Measurements from ENCODE around the gene ERAP2. TPM values are rescaled to one million over a fixed set of nuclear protein-coding genes. Genes with fewer than 3 reads are reported as not detected.
A peak's percentile ranks its signal among the peaks of the same experiment; 100 is the strongest.
"Not testable (repeated sequence)": the region's sequence is repeated elsewhere in the genome, so short reads cannot be mapped to it uniquely, and the experiment has no call there.

ERAP2 gene
- total and polyA plus RNA-seq, 11 donors, result 0.99 to 30.5 (median 7.0) TPM

DNA sequence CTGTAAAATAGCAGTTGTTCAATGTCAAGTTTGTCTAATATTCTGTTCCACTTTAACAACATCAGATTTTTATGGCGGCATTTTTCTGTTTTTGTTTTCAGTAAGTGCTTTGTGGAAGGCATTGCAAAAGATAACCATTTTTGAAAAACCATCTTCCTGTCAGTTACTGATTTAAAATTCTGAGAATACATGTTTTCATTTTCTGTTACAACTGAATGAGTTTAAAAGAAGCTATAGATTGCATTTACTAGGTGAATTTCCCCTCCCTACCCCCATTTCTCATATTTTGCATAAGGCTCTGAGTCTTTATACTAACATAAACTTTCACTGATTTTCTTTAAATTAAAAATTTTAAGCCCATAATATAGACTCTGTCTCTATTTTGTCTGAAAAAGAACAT, 4.6 kb upstream of the ERAP2 start:
- H3K27ac ChIP-seq, result no peak overlapping the region
- ATAC-seq, result no peak
- no peak for DNase-seq
- WGBS, 4 donors, result 86 to 97% (median 92%) methylated on average over 1 of the region's 1 CpG
- H3K27me3 ChIP-seq, result no peaks in the 10 kb centered on the region
- intact Hi-C loops (cut with DNase I), result loop anchor here in 4 of 10 donors (5.0 to 10.0 kb wide), 5 partner anchors 63 to 291 kb away; partner anchors contain the start of genes ERAP1 (in 1 of the 4), LIX1 (in 1 of the 4) and LNPEP (in 1 of the 4)
- H3K9me3 ChIP-seq, result no peaks in the 10 kb centered on the region
- TF ChIP-seq CTCF (IDR thresholded peaks at IDR 0.05) (no peak), POLR2A (IDR thresholded peaks at IDR 0.05) (no peak)
- no peaks in the 10 kb centered on the region for H3K36me3 ChIP-seq
- no peak overlapping the region for H3K4me3 ChIP-seq
- peaks cover 0 to 9% (median 4%) of the 10 kb centered on the region in 12 donors for H3K4me1 ChIP-seq

DNA sequence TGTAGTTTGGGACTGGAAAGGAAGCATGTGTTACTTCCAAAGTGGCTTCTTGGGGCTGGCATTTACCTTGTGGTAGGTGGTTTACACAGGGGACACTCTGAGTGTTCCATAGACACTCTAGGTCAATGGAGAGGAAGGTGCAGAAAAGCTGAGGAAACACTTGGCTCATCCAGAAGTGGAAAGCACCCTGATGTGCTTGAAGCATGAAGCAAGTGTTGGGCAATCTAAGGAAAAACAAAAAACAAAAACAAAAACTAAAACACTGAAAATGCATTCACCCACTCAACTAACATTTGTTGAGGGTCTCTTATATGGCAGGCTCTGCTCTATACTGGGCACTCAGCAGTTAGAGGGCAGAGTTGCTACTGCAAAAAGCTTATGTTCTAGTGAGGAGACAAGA, 2.9 kb upstream of the ERAP2 start:
- H3K4me3 ChIP-seq, result no peak overlapping the region
- peaks cover 0 to 23% (median 6%) of the 10 kb centered on the region in 12 donors for H3K4me1 ChIP-seq
- intact Hi-C loops (cut with DNase I), result loop anchor here in 4 of 10 donors (5.0 to 10.0 kb wide), 5 partner anchors 61 to 289 kb away; partner anchors contain the start of genes ERAP1 (in 1 of the 4), LIX1 (in 1 of the 4) and LNPEP (in 1 of the 4)
- no peaks in the 10 kb centered on the region for H3K27me3 ChIP-seq
- no peaks in the 10 kb centered on the region for H3K36me3 ChIP-seq
- no peaks in the 10 kb centered on the region for H3K9me3 ChIP-seq
- DNase-seq, result no peak
- H3K27ac ChIP-seq, result no peak overlapping the region
- no peak for ATAC-seq
- TF ChIP-seq CTCF (IDR thresholded peaks at IDR 0.05), result no peak
- TF ChIP-seq POLR2A (IDR thresholded peaks at IDR 0.05), result no peak

DNA sequence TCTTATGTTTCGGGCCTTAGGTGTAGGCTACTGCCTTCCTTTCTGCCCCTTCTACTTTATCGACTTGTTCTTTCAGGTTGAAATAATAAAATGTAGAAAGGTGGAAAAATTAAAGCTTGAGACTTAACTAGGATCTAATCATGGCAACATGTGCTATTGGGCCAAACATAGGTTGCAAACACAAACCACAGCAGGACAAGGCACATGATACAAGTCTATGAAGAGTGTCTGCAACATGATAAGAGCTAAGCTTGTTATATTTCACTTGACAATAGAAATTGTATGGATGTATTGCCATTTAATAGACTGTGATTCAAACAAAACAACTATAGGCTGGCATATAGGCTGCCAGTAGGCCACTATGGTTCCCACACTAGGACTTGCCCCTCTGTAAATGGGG, 1.7 kb upstream of the ERAP2 start:
- intact Hi-C loops (cut with DNase I), result loop anchor here in 8 of 10 donors (5.0 to 10.0 kb wide), 7 partner anchors 58 to 288 kb away; partner anchors contain the start of genes ERAP1 (in 7 of the 8), LNPEP (in 3 of the 8) and LIX1 (in 1 of the 8)
- ATAC-seq (no peak), DNase-seq (no peak)
- Histone ChIP-seq H3K9me3 (no peaks in the 10 kb centered on the region), H3K27me3 (no peaks in the 10 kb centered on the region), H3K36me3 (peaks cover 0 to 2% (median 0%) of the 10 kb centered on the region in 9 donors), H3K4me1 (peaks cover 0 to 32% (median 6%) of the 10 kb centered on the region in 12 donors), H3K4me3 (no peak overlapping the region), H3K27ac (no peak overlapping the region)
- 95 to 98% (median 97%) methylated on average over 2 of the region's 2 CpGs for WGBS, 4 donors
- no peak for TF ChIP-seq POLR2A (IDR thresholded peaks at IDR 0.05)
- TF ChIP-seq CTCF (IDR thresholded peaks at IDR 0.05), result no peak

GRCh38 chr5:96875791-96876291, 459 bp upstream of the ERAP2 start:
- no peak for TF ChIP-seq CTCF (IDR thresholded peaks at IDR 0.05)
- no peak for TF ChIP-seq POLR2A (IDR thresholded peaks at IDR 0.05)
- 4 to 15% (median 7%) methylated on average over 4 of the region's 4 CpGs for WGBS, 4 donors
- DNase-seq (no peak), ATAC-seq (peak in 2 of 4 donors; percentile 28 to 47)
- peak overlapping the region in 11 of 12 donors; percentile 67 to 91 (median 76) for H3K27ac ChIP-seq
- no peaks in the 10 kb centered on the region for H3K27me3 ChIP-seq
- peaks cover 0 to 44% (median 6%) of the 10 kb centered on the region in 12 donors for H3K4me1 ChIP-seq
- intact Hi-C loops (cut with DNase I), result loop anchor here in 7 of 10 donors (1.0 to 10.0 kb wide), 6 partner anchors 56 to 121 kb away; partner anchors contain the start of genes ERAP1 (in 6 of the 7) and LNPEP (in 3 of the 7)
- peaks cover 0 to 13% (median 6%) of the 10 kb centered on the region in 9 donors for H3K36me3 ChIP-seq
- no peaks in the 10 kb centered on the region for H3K9me3 ChIP-seq
- H3K4me3 ChIP-seq, result peak overlapping the region; percentile 36 to 93 (median 67)

DNA sequence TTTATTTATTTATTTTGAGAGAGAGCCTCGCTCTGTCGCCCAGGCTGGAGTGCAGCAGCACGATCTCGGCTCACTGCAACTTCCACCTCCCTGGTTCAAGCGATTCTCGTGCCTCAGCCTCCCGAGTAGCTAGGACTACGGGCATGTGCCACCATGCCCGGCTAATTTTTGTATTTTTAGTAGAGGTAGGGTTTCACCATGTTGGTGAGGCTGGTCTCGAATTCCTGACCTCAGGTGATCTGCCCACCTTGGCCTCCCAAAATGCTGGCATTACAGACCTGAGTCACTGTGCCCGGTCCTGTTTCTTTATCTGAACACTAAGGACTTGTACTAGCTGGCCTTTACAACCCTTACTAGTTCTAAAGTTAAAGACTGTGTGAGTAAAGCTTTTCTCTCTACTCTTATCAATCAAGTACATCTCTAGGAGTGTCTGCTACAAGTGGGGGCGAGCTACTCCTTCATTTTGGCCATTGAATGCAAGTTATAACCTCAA, 723 bp downstream of the ERAP2 start:
- 26 to 49% (median 41%) methylated on average over 12 of the region's 12 CpGs for WGBS, 4 donors
- not testable (repeated sequence) for DNase-seq, H3K27me3 ChIP-seq, H3K9me3 ChIP-seq
- H3K36me3 ChIP-seq, result peaks cover 0 to 25% (median 6%) of the 10 kb centered on the region in 9 donors
- H3K4me1 ChIP-seq, result peaks cover 0 to 56% (median 7%) of the 10 kb centered on the region in 12 donors
- H3K27ac ChIP-seq, result peak overlapping the region in 11 of 12 donors; percentile 67 to 91 (median 76)
- ATAC-seq, result peak in 2 of 4 donors; percentile 43 to 50
- H3K4me3 ChIP-seq, result peak overlapping the region; percentile 36 to 93 (median 67)
- intact Hi-C loops (cut with DNase I), result loop anchor here in 7 of 10 donors (1.0 to 10.0 kb wide), 6 partner anchors 55 to 122 kb away; partner anchors contain the start of genes ERAP1 (in 6 of the 7) and LNPEP (in 3 of the 7)

Measured in heart left ventricle (tissue), 16 donors.